ENCODE results near the gene CROCC2.
A peak's percentile ranks its signal among the peaks of the same experiment; 100 is the strongest.

The CROCC2 gene

DNA sequence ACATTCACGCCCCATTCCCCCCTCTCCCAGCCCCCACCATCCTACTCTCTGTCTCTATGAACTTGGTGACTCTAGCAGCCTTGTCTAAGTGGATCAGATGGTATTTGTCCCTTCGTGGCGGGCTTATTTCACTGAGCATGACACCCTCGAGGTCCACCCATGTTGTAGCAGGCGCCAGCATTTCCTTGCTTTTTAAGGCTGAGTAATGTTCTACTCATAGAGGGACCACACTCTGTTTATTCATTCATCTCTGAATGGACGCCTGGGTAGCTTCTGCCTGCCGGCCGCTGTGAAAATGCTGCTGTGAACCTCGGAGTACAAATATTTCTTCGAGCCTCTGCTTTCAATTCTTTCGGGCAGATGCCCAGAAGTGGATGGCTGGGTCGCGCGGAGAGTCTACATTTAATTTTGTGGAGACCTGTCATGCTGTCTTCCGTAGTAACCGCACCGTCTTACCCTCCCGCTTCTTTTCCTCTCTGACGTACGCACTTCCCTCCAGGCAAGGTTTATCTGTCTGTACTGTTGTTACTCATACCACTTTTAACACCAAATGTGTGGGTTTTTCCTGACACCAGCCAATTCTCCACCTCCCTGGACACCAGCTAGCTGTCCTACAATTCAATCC, 5.6 kb downstream of the CROCC2 start:
- DNase-seq: no peak

DNA sequence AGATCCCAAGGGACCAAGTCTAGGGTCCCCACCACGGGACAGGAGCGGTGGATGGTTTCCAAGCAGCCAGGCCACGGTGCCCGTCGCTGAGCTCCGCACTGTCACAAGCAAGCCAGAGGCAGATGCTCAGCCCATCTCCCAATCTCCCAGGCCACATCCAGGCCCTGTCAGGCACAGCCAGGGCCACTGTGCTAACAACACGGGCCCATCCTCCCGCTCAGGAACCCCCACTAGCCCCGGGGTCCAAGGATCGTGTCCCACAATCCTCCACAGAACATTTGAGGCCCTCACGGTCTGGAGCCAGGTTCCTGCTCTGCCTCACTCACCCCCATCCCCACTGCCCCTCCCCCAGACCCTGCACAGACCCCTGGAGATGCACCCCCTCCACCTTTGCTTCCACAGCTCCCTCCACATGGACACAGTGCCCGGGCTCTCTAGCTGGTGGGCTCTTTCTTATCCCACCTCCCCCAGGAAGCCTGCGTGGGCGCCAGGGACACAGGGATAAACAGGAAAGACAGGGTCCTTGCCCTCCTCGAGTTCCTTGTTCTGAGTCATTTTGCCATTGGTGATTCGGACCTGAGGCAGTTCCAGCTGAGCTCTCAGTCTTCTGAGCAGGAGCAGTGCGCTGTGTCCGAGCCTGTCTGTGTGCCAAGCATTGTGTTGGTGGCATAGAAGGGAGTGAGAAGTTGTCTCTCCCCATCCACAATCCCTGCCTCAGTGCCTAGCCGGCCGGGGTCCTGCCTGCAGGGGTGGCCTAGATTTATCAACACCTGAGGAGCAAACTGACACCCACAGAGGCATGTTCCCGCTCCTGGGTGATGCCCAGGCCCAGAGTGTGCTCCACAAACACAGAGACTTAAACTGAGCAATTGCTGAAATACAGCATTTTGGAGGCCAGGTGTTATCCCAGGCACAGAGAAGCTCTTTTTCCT, 7.0 kb downstream of the CROCC2 start:
- DNase-seq: no peak

DNA sequence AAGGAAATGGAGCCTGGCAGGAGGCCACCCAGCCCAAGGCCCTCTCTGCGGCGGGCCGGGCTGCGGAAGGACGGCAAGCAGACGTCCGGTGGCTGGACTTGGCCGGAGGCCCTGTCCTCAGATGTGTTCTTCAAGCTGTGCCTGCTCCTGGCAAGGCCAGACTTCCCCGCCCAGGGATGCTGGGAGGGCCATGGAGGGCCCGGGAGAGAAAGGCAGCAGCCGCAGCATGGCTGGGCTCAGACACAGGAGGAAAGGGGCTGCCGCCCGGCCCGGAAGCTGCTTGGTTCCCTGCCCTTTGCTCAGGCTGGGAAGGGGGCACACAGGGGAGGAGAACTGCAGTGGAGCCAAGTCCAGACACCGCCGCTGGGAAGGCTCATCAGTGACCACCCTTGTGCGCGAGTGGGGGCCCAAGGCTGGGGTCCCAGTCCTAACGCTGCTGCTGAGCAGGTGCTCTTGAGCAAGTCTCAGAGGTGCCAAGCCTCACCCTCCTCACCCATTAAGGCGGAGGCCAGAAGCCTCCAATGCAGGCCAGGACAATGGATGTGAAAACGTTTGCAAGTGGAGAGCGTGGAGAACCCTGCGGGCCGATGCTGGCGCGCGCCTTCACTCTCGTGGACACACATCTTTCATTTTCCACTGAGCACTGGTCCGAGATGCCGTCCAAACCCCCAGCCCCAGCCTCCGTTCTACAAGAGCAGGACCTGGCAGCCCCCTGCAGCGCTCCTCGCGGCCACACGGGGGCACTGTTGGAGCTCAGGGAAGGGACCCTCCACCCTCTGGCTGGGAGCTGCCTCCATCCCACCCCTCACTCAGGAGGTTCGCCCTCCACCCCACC, 7.9 kb downstream of the CROCC2 start:
- peak; percentile 68 for DNase-seq

DNA sequence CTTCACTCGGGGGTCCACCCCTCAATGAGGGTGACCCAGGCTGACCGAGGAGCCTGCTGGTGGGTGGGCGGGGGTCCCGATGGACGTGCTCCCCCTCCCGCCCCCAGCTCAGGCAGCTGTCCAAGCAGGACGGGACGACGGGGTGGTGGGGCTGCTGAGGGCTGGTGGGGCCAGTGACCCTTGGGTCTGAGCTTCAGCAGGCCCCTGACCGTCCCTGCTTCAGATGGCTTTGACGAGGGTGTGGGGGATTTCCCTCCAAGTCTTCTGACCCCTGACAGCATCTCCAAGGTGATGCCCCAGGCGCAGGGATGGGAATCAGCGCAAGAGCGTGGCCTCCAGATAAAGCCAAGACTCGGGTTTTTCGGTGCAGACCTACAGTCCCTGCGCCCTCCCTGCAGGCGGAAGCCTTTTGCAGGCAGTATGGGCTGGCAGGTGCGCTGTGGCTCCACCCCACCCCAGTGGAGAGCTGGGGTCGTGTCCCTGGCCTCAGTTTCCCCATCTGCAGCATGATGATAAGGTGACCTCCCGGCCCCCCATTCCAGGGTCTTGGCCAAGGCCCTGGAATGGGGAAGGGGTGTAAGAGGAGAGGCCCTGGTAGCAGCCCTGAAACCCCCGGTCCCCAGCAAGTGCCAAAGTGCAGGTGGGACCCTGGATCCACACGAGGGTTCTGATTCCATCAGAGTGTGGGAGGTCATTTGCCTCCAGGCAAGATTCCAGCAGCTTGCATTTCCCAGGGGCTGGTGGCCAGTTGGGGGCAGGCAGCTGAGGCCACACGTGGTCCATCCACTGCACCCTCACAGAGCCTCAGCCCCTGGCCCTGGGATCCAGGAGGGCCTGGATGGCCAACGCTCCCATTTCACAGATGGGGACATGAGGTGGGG, 8.7 kb downstream of the CROCC2 start:
- no peak for DNase-seq

DNA sequence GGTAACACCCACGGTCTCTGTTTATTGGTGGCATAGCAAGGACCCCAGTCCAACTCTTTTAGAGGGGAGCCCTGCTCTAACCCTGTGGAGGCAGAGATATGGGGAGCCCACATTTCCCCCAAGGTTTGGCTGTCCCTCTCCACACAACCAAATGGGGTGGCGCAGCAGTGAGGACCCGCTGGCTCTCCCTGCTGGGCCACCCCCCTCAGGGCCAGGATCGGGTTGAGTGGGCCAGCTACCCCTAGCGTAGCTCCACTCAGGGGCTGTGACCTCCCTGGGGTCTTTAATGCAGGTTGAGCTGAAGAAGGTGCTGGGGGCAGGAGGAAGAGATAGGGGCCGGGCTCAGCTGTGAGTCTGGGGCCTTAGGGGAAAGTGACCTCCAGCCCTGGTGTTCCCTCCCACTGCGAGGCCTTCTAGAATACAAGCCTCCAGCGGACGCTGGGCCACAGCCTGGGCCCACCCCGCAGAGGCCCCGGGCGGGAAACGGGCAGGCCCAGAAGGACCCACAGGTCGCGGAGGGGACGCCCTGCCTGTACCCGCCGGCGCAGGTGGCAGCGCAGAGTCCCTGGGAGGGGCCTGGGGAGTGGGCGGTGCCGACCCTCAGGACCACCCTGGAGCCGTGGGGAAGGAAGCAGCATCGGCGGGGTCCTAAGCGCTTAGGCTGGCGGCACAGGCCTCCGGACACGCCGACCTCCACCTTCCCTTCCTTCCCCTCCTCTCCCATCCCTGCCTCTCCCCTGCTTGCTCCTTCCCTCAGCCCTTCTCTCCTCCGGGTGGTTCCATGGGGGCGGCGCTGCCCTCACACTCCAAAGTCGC, 9.6 kb downstream of the CROCC2 start:
- DNase-seq: no peak

DNA sequence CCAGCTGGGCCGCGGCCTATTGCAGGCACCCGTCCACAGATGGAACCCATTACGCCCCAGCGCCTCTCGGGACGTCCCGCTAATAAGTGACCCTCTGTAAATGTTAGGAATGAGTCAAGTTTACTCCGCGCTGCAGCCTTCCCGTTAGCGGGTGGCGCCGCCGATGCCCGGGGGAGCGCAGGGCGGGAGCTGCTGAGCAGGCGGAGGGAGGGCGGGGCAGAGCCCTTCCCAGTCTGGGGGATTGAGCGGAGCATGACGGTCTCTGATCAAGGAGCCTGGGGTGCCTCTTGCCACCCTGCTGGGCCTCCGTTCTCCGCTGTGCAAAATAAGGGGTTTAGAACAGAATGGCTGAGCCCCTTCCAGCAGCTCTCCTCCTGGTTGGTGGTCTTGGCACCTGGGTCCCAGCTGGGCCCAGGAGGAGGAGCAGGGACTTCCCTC, 10.5 kb downstream of the CROCC2 start:
- DNase-seq: no peak

DNA sequence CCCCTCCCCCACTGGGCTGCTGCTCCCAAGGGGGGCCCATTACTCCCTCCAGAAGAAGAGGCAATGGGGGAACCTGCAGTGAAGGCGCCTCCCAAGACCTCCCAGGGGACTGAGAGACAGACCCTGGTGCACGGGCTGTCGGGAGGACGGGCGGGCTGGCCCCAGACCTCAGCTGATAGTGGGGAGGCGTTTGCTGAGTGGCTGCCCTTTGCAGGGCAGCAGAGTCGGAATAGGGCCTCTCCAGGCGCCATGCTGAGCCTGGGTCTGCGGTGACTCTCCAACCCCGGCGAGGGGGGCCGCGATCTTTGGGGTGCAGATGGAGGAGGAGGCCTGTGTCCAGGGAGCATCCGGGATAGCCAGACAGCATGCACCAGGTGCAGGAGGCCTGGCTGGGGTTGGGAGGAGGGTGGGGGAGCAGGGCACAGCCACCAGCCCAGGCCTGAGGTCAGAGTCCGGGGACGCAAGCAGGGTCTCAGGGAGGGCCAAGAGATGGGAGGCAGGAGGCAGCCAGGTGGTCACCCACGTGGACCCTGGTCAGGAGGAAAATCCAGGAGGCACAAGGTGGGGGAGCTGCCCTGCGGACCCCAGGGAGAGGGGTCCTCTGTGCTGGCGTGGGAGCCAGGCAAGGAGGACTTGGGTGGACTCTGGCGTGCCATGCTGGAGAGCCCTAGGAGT, 11.0 kb downstream of the CROCC2 start:
- DNase-seq: no peak

DNA sequence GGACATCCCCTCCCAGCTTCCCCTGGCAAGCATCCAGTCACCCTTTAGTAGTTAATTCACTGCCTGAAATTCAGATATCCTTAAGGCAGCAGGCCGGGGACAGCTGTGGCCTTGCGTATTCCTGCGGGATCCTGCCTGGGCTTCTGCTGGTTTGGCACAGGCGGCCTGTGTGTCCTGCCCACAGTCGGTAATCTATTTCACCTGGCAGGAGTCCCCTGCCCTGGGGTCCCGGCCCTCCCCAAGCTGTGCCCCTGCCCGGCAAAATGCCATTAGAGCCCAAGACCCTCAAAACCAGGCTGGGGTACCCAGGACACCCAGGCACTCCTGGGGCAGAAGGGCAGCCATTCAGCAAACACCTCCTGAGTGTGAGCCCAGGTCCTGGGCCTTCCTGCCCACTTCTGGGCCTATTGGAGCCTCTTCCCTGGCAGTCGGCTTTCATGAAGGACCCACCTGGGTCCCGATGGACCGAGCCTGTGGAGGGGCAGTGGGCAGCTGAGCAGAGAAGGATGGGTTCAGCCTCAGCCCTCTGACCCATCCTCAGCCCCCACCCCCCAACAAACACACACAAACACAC, 11.6 kb downstream of the CROCC2 start:
- DNase-seq: no peak

DNA sequence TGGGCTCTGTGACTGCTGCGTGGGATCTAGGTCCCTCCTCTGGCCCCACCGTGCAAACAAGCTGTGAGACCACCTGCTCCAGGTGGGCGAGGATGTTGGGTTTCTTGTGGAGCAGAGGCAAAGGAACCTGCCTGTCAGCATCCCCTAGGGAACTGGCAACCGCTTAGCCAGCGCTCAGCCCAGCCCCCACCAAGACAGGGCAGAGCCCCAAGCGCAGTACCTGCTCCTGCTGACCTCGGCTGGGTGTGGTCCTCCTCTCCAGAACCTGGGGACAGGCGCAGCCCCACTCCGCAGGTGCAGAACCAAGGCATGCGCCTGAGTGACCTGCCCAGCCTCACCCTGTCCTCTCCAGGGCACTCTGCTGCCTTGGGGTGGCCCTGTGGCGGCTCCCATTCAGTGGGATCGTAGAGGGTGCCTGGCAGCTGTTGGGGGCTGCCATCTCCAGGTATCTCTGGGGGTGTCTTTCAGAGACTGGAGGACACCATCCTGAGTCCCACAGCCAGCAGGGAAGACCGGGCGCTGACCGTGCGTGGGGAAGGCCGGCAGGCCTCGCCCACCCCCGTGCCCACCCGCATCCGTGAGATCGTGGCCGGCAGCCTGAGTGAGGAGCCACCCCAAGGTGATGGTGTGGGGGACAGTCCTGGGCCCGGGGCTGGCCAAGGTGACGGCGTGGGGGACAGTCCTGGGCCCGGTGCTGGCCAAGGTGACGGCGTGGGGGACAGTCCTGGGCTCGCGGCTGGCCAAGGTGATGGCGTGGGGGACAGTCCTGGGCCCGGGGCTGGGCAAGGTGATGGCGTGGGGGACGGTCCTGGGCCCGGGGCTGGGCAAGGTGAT, 12.3 kb downstream of the CROCC2 start:
- DNase-seq: no peak

DNA sequence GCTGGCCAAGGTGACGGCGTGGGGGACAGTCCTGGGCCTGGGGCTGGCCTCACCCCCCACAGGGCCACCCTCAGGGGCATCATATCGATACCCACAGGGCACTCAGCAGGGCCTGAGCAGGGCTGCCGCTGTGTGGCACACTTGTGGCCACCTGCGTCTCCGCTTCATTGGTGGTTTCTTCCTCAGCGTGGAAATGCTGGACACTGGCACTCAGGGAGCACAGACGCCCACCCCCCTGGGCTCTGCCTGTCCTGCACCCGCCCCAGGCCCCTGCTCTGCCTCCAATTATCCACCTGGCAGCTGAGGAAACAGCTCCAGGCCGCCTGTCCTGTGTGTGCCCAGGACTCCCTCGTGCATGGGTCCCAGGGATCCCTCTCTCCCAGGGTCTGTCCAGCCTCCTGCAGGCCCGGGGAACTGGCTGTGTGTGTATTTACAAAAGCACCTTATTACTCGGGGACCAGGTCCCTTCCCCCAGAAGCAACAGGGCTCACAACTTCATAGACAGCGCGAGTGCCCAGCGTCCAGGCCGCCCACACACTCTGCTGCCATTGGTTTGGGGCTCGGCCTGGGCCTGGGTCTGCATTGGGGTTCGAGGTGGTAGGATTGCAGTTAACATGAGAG, 13.1 kb downstream of the CROCC2 start:
- no peak for DNase-seq

DNA sequence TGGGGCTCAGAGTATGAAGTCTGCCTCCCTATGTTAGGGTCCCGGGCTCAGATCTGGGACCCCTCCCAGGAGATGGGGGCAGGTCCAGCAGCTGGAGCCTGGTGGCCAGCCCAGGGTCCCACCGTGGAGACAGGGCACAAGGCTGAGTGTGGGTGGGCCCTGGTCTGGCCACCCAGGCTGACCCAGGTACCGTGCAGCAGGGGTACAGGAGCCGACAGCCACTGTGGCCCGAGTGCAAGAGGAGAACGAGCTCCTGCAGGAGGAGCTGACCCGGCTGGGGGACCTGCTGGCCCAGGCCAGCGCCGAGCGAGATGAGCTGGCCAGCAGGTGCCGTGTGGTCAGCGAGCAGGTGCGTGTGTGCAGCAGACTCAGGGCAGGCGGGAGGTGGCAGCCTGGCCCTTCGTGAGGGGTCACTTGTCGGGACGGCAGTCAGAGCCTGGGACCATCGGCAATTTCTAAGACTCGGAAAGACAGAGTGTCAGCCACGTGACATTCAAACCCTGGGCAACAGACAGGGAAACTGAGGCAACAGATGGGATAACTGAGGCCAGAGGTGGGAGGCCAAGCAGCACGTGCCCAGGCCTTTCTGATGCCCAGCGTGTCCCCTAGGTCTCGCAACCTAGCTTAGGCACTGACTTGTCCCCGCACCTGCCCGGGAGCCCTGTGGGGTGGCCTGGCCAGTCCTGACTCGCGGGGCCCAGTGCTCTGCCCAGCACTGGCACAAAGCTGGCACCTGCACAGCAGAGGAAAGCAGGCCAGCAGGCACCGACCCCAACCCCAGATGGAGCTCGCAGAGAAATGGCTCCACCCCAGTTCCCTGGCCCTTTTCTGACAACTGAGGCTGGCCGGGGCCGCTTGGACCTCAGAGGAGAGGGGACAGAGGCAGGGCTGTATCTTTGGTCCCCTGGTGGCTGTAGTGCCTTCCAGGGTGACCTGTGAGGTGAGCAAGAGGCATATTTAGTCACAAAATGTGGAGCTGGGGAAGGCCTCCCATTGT, 13.9 kb downstream of the CROCC2 start:
- DNase-seq: no peak

DNA sequence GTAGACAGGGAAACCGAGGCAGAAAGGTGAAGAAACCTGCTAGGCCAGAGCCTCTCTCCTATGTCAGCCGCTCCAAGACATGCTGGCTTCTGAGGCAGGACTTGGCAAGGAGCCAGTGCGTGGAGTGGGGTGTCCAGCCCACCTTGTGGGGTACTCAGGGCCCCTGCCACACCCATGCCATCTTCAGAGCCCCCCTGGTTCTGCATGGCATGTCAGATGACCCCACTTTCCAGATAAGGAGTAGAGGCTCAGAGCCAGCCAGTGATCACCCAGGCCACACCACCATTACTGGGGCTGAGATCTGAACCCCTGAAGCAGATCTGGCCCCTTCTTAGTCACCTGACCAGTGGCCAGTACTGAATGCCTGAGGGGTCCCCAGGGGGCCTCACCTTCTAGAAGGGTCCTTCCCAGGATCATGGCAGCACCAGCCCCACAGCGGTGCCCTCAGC, 14.7 kb downstream of the CROCC2 start:
- DNase-seq: no peak

DNA sequence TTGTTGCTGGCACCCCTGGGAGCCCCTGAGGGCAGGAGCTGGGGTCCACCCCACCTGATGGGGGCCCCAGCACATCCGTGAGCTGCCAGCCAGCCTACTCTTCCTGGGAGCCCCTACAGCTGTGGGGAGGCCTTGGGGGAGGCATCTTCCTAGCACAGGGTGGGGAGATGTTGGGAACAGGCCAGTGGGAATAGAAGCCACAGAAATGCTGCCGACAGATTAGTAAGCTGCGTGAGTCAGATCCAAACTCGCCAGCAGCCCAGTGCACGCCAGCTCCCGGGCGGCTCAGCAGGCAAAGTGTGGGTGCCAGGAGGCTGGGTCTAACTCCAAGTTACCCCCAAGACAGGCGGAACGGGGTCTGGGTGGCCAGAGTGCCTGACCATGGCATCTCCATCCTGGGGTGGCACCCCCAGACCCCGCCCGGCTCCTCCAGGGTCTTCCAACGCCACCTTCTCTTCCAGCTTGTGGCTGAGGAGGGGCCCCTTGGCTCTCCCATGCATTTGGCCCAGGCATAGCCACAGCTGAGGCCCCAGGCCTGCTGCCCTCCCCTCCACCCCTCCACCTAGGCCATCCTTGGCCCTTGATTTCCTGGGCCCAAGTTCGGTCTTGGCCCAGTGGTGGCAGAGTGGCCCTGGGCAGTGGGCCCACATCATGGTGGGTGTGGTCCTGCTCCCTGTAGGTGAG, 15.3 kb downstream of the CROCC2 start:
- DNase-seq: no peak

DNA sequence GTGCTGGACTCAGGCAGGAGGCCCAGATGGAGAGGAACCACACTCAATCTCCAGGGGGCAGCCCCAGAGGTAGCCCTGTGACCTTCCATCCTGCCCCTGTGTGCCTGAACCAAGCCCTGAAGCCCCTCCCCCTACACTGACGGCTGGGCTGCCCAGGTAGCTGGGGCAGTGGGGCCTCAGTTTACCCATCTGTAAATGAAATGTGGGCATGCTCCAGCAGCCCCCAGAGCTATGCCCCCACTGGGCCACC, 15.8 kb downstream of the CROCC2 start:
- DNase-seq: no peak

DNA sequence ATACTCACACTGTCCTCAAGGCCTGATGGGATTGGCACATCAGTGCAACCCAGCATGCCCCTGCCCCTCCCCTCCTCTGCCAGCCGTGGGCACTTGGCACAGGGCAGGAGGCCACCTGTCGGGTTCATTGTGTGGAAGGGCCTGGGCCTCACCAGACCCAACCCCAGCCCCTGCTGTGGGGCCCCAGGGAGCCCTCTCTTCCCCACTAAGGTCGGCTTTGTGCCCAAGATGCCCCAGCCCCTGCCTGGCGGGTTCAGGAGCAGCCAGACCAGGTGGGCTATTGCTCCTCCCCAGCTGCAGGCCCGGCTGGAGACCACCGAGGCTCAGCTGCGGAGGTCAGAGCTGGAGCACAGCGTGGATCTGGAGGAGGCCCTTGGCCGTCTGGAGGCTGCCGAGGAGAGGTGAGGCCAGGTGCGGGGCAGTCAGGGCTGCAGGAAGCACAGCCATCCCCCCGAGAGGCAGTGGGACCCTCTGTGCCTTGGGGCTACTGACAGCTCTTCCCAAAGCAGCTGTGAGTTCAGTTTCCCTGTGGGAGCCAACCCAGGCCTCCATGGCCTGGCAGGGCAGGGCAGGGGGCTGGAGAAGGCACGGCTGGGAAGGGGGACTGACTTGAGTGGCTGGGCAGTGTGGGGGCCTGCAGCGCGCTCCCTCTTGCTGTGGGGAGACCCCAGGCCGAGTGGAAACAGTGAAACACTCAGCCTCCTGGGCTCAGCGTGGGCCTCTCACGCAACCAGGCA, 16.3 kb downstream of the CROCC2 start:
- DNase-seq: no peak

DNA sequence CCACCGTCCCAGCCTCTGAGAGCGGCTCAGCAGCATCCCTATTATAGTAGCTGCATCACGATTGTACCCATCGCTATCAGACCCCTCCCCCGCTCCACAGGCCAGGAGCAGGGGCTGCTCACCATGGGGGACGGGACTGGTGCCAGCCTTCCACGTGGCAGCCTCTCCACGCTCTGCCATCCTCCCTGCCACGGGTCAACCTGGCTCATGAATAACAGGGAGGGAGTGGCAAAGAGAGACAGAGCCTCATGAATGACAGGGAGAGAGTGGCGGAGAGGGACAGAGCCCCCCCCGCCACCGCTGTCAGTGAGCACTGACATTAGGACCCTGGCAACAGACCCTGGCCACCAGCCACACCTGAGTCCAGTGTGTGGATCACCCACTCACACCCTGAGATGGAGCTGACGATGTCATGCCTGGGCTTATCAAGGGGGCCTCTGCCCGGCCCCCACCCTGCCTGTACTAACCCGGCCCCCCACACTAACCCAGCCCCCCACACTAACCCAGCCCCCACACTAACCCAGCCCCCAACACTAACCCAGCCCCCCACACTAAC, 16.9 kb downstream of the CROCC2 start:
- no peak for DNase-seq

Data from CD4-positive, alpha-beta T cell treated with Interleukin-6 for 4 hours (primary cell).